H9 (cell line): ENCODE results near the gene THAP11. TPM values are rescaled to one million over a fixed set of nuclear protein-coding genes. Genes with fewer than 3 reads are reported as not detected.

Source experiments
- DNase-seq: peaks from one replicate; pipeline ENCODE4 v3.0.0-alpha.2; 2017
- H2AFZ ChIP-seq: one replicate; pipeline ENCODE4 v1.6.1; 2013; ENCODE audit warnings: mild to moderate bottlenecking, low read length, control low read depth, moderate library complexity
- H2AK5ac ChIP-seq: 2 replicates; pipeline ENCODE4 v1.6.1; 2013; ENCODE audit warnings: low read length, control low read depth, mixed read lengths; ENCODE audit not compliant: insufficient read length
- H2BK120ac ChIP-seq: one replicate; pipeline ENCODE4 v1.6.1; 2013; ENCODE audit warnings: low read depth, mild to moderate bottlenecking, low read length, control low read depth, inconsistent platforms; ENCODE audit not compliant: poor library complexity, severe bottlenecking
- H2BK12ac ChIP-seq: 2 replicates; pipeline ENCODE4 v1.6.1; 2013; ENCODE audit warnings: low read length, control low read depth, mixed read lengths, low read depth; ENCODE audit not compliant: insufficient read length
- H2BK15ac ChIP-seq: 2 replicates; pipeline ENCODE4 v1.6.1; 2013; ENCODE audit warnings: low read depth, low read length, control low read depth
- H2BK20ac ChIP-seq: one replicate; pipeline ENCODE4 v1.6.1; 2013; ENCODE audit warnings: low read depth, mild to moderate bottlenecking, low read length, control low read depth, inconsistent platforms; ENCODE audit not compliant: poor library complexity, severe bottlenecking
- H2BK5ac ChIP-seq: 2 replicates; pipeline ENCODE4 v1.6.1; 2013; ENCODE audit warnings: low read length, control low read depth, mixed read lengths; ENCODE audit not compliant: insufficient read length
- H3K14ac ChIP-seq: 2 replicates; pipeline ENCODE4 v1.6.1; 2013; ENCODE audit warnings: low read length, control low read depth; ENCODE audit not compliant: insufficient read depth
- H3K18ac ChIP-seq: 2 replicates; pipeline ENCODE4 v1.6.1; 2013; ENCODE audit warnings: low read depth, mild to moderate bottlenecking, mixed read lengths, low read length, control low read depth; ENCODE audit not compliant: insufficient read length
- H3K23ac ChIP-seq: 2 replicates; pipeline ENCODE4 v1.6.1; 2013; ENCODE audit warnings: low read length, control low read depth, mixed read lengths, low read depth; ENCODE audit not compliant: insufficient read length
- H3K23me2 ChIP-seq: 2 replicates; pipeline ENCODE4 v1.6.1; 2013; ENCODE audit warnings: low read depth, mild to moderate bottlenecking, mixed read lengths, low read length, control low read depth; ENCODE audit not compliant: insufficient read length, poor library complexity, severe bottlenecking
- H3K27ac ChIP-seq: 2 replicates; pipeline ENCODE4 v1.5.1; 2013; ENCODE audit warnings: low read length, control low read depth, mixed read lengths, low read depth; ENCODE audit not compliant: insufficient read length
- H3K27me3 ChIP-seq: 2 replicates; pipeline ENCODE4 v1.6.1; 2013; ENCODE audit warnings: low read length, control low read depth, inconsistent platforms; ENCODE audit not compliant: insufficient read depth
- H3K4ac ChIP-seq: 2 replicates; pipeline ENCODE4 v1.6.1; 2013; ENCODE audit warnings: low read depth, mild to moderate bottlenecking, control low read depth, inconsistent platforms, low read length, moderate library complexity
- H3K4me1 ChIP-seq: 2 replicates; pipeline ENCODE4 v1.6.1; 2013; ENCODE audit warnings: low read length, control low read depth, inconsistent platforms; ENCODE audit not compliant: insufficient read depth
- H3K4me2 ChIP-seq: 2 replicates; pipeline ENCODE4 v1.6.1; 2013; ENCODE audit warnings: low read length, control low read depth, mixed read lengths; ENCODE audit not compliant: insufficient read length, insufficient read depth
- H3K56ac ChIP-seq: 2 replicates; pipeline ENCODE4 v1.6.1; 2013; ENCODE audit warnings: low read depth, mild to moderate bottlenecking, mixed read lengths, low read length, control low read depth; ENCODE audit not compliant: insufficient read length
- H3K79me1 ChIP-seq: 2 replicates; pipeline ENCODE4 v1.6.1; 2013; ENCODE audit warnings: low read depth, mild to moderate bottlenecking, moderate library complexity, low read length, control low read depth, inconsistent platforms; ENCODE audit not compliant: insufficient read depth, poor library complexity, severe bottlenecking
- H3K79me2 ChIP-seq: 2 replicates; pipeline ENCODE4 v1.6.1; 2013; ENCODE audit warnings: low read length, control low read depth, inconsistent platforms; ENCODE audit not compliant: insufficient read depth
- H3K9ac ChIP-seq: 2 replicates; pipeline ENCODE4 v1.6.1; 2013; ENCODE audit warnings: low read length, control low read depth, mixed read lengths; ENCODE audit not compliant: insufficient read length; ENCODE audit errors: extremely low read depth
- H3K9me3 ChIP-seq: one replicate; pipeline ENCODE4 v1.6.1; 2013; ENCODE audit warnings: low read depth, low read length, inconsistent platforms; ENCODE audit not compliant: control insufficient read depth
- H3T11ph ChIP-seq: one replicate; pipeline ENCODE4 v1.6.1; 2013; ENCODE audit warnings: mild to moderate bottlenecking, low read length, control low read depth, inconsistent platforms
- H4K20me1 ChIP-seq: one replicate; pipeline ENCODE4 v1.6.1; 2013; ENCODE audit not compliant: control insufficient read depth, insufficient read length, insufficient read depth
- H4K5ac ChIP-seq: 2 replicates; pipeline ENCODE4 v1.6.1; 2013; ENCODE audit warnings: low read depth, mild to moderate bottlenecking, mixed read lengths, low read length, control low read depth; ENCODE audit not compliant: insufficient read length
- H4K8ac ChIP-seq: replicated peaks from 2 replicates; pipeline ENCODE4 v1.6.1; 2013; ENCODE audit warnings: low read length, control low read depth, mixed read lengths, low read depth; ENCODE audit not compliant: insufficient read length
- H4K91ac ChIP-seq: 2 replicates; pipeline ENCODE4 v1.6.1; 2013; ENCODE audit warnings: low read depth, mild to moderate bottlenecking, moderate library complexity, mixed read lengths, low read length, control low read depth; ENCODE audit not compliant: insufficient read length
- H3K27ac Mint-ChIP-seq, 3 experiments: 2 replicates in 2 of 3; 3 replicates in 1 of 3; pipeline ENCODE4 v1.8.0; 2020 to 2021; ENCODE audit warnings: mixed read lengths in 3 of 3, mild to moderate bottlenecking in 1 of 3, moderate library complexity in 1 of 3
- H3K27me3 Mint-ChIP-seq: 2 replicates; pipeline ENCODE4 v1.8.0; 2021; ENCODE audit warnings: low read depth, mild to moderate bottlenecking, moderate library complexity, mixed read lengths
- H3K36me3 Mint-ChIP-seq, 3 experiments: 2 replicates in 2 of 3; 3 replicates in 1 of 3; pipeline ENCODE4 v1.8.0; 2020 to 2021; ENCODE audit warnings: low read depth in 3 of 3, mixed read lengths in 3 of 3; ENCODE audit not compliant: insufficient read depth in 1 of 3
- H3K4me1 Mint-ChIP-seq, 2 experiments: 2 replicates each; pipeline ENCODE4 v1.8.0; 2020; ENCODE audit warnings: mixed read lengths in 2 of 2
- H3K4me3 Mint-ChIP-seq, 2 experiments: 2 replicates in 1 of 2; 3 replicates in 1 of 2; pipeline ENCODE4 v1.8.0; 2020 to 2021; ENCODE audit warnings: mild to moderate bottlenecking in 2 of 2, mixed read lengths in 2 of 2, moderate library complexity in 1 of 2
- H3K9me3 Mint-ChIP-seq, 2 experiments: 2 replicates in 1 of 2; 3 replicates in 1 of 2; pipeline ENCODE4 v1.8.0; 2020; ENCODE audit warnings: mild to moderate bottlenecking in 2 of 2, mixed read lengths in 2 of 2, moderate library complexity in 1 of 2
- CTCF ChIP-seq: fragments of 200-600 bp; sonication (generic); conservative IDR thresholded peaks from 3 replicates; pipeline ENCODE4 v1.8.0; 2021; ENCODE audit warnings: antibody characterized with exemption, mild to moderate bottlenecking
- whole genome bisulfite sequencing: extraction: QIAGEN DNeasy Blood & Tissue Kit; methylation state at CpG from one replicate; pipeline ENCODE4 v1.1.7; 2013; ENCODE audit warnings: missing lambda C conversion rate, low lambda C conversion rate, mixed read lengths; ENCODE audit not compliant: insufficient read length; ENCODE audit errors: extremely low coverage; 5-methylcytosine and 5-hydroxymethylcytosine counted together
- total RNA-seq: library from RNA; stranded (reverse); gene quantifications from 2 replicates; pipeline ENCODE4 v1.2.1, GENCODE V29; 2021

Gene THAP11
- total RNA-seq, 1 experiment from 2014 or later, result 48.9 TPM

- Histone ChIP-seq H2BK12ac (no peak overlapping the region), H4K8ac (no peak overlapping the region), H3K27ac (no peak overlapping the region), H3K14ac (no peak overlapping the region), H3K27me3 (no peaks in the 10 kb centered on the region), H4K91ac (no peak overlapping the region), H4K20me1 (no peaks in the 10 kb centered on the region), H2BK15ac (no peak overlapping the region), H2BK20ac (no peak overlapping the region), H3K23ac (no peak overlapping the region), H4K5ac (no peak overlapping the region), H3K4me2 (no peak overlapping the region), H3K79me1 (no peaks in the 10 kb centered on the region), H2AFZ (no peak overlapping the region), H3K23me2 (no peaks in the 10 kb centered on the region), H3T11ph (no peak overlapping the region), H3K4me1 (no peaks in the 10 kb centered on the region), H3K9ac (no peak overlapping the region), H2AK5ac (no peak overlapping the region), H3K4ac (no peak overlapping the region), H3K9me3 (no peaks in the 10 kb centered on the region), H3K18ac (no peak overlapping the region), H2BK5ac (no peak overlapping the region), H3K79me2 (no peaks in the 10 kb centered on the region), H3K56ac (no peak overlapping the region), H2BK120ac (no peak overlapping the region)
- Mint-ChIP-seq H3K9me3 (no peaks in the 10 kb centered on the region), H3K36me3 (peaks cover 29 to 80% (median 73%) of the 10 kb centered on the region in 3 experiments), H3K4me1 (peaks cover 8 to 12% of the 10 kb centered on the region in 2 experiments), H3K27ac (no peak overlapping the region), H3K27me3 (no peaks in the 10 kb centered on the region; the same call in none of the 2 replicates), H3K4me3 (no peak overlapping the region)
- no peak for DNase-seq
- no CpG with 5 or more reads among the region's 13 CpGs for WGBS
- no peak for TF ChIP-seq CTCF
Measured at GRCh38 chr16:67880584-67880983, 38.5 kb downstream of the THAP11 start.
